K562 (cell line): ENCODE data around the gene CASKIN2. TPM values are rescaled to one million over a fixed set of nuclear protein-coding genes. Genes with fewer than 3 reads are reported as not detected.

Experiments used
- CEBPG ChIP-seq, 3 experiments: fragments of 200-800 bp in 1 of 3; sonication (Bioruptor generic) in 1 of 3; sonication (generic) in 1 of 3; formaldehyde crosslinking in 1 of 3; IDR thresholded peaks in 2 of 3; conservative IDR thresholded peaks in 1 of 3; 2 replicates each; pipeline versions ENCODE4 v1.6.1 to v1.8.0; 2016 to 2022; ENCODE audit warnings: missing compliant biosample characterization in 2 of 3, missing genetic modification characterization in 2 of 3, mild to moderate bottlenecking in 1 of 3, missing genetic modification reagents in 1 of 3
- CREB1 ChIP-seq, 2 experiments: sonication (generic) in 1 of 2; formaldehyde crosslinking in 1 of 2; IDR thresholded peaks; 2 replicates each; pipeline versions ENCODE4 v1.6.1 to v1.8.0; 2012 to 2022; ENCODE audit warnings: inconsistent platforms in 1 of 2, mild to moderate bottlenecking in 1 of 2, missing genetic modification reagents in 1 of 2, moderate library complexity in 1 of 2
- ESRRB ChIP-seq: fragments of 250-450 bp; sonication (Bioruptor Pico); IDR thresholded peaks from 2 replicates; pipeline ENCODE4 v1.5.0; 2020; ENCODE audit warnings: mild to moderate bottlenecking, moderate library complexity, borderline replicate concordance
- HCFC1 ChIP-seq: IDR thresholded peaks from 2 replicates; pipeline ENCODE4 v1.6.1; 2012; ENCODE audit warnings: low read depth, low read length, improper control_type of control experiment
- NCOA2 ChIP-seq, 2 experiments: fragments of 450-650 bp; IDR thresholded peaks; 2 replicates each; pipeline ENCODE4 v1.6.1; 2018; ENCODE audit warnings: mild to moderate bottlenecking in 2 of 2, moderate library complexity in 1 of 2; ENCODE audit not compliant: partially characterized antibody in 2 of 2
- POLR2AphosphoS5 ChIP-seq: IDR thresholded peaks from 2 replicates; pipeline ENCODE4 v1.6.1; 2011; ENCODE audit warnings: mild to moderate bottlenecking, low read depth, low read length, moderate library complexity; ENCODE audit not compliant: control insufficient read depth, insufficient read depth
- RBM34 ChIP-seq: fragments of 200-400 bp; formaldehyde crosslinking; IDR thresholded peaks from 2 replicates; pipeline ENCODE4 v1.6.1; 2018; ENCODE audit warnings: low read length, borderline replicate concordance; ENCODE audit not compliant: insufficient read depth
- SAFB ChIP-seq: fragments of 200-400 bp; formaldehyde crosslinking; IDR thresholded peaks from 2 replicates; pipeline ENCODE4 v1.6.1; 2017; ENCODE audit warnings: low read depth, low read length, borderline replicate concordance
- ZBTB17 ChIP-seq: fragments of 450-650 bp; formaldehyde crosslinking; IDR thresholded peaks from 2 replicates; pipeline ENCODE4 v1.4.0; 2020; ENCODE audit warnings: mild to moderate bottlenecking
- ZNF57 ChIP-seq: fragments of 450-650 bp; formaldehyde crosslinking; IDR thresholded peaks from 2 replicates; pipeline ENCODE4 v1.4.0; 2020; ENCODE audit warnings: mild to moderate bottlenecking, moderate library complexity
- polyA plus RNA-seq, 8 experiments: library from polyadenylated mRNA; depleted of rRNA in 4 of 8; stranded (reverse) in 5 of 8; unstranded in 3 of 8; fragments of >200 nt; fragmentation: Nextera tagmentation in 2 of 8; fragmentation: Illumina TruSeq in 1 of 8; extraction: Ambion mirVana in 2 of 8; extraction: Trizol in 1 of 8; gene quantifications; 2 replicates each; pipeline versions ENCODE4 v1.2.1 to v1.2.3, GENCODE V29; 2011 to 2014; ENCODE audit warnings: inconsistent platforms in 1 of 8, missing spikeins in 1 of 8
- total RNA-seq, 7 experiments: library from RNA; depleted of rRNA in 6 of 7; stranded (reverse); fragments of >200 nt in 6 of 7; fragmentation: Illumina TruSeq in 2 of 7; extraction: Trizol in 2 of 7; gene quantifications; 2 replicates each; pipeline versions ENCODE4 v1.2.1 to v1.2.3, GENCODE V29; 2011 to 2021; ENCODE audit warnings: low replicate concordance in 1 of 7
- TF ChIP-seq, protein P1 (sequence below): fragments of 250-450 bp; sonication (Bioruptor Pico); IDR thresholded peaks from 2 replicates; pipeline ENCODE4 v1.9.0; 2021; ENCODE audit warnings: mild to moderate bottlenecking, inconsistent platforms
- TF ChIP-seq, protein P2 (sequence below): sonication (generic); formaldehyde crosslinking; IDR thresholded peaks from 2 replicates; pipeline ENCODE4 v1.8.0; 2022; ENCODE audit warnings: mild to moderate bottlenecking, missing genetic modification reagents
- TF ChIP-seq, protein P3 (sequence below), 2 experiments: IDR thresholded peaks; 2 replicates each; pipeline ENCODE4 v1.6.1; 2011; ENCODE audit warnings: borderline replicate concordance in 1 of 2, control low read depth in 1 of 2, low read depth in 1 of 2, low read length in 1 of 2, mild to moderate bottlenecking in 1 of 2, mixed read lengths in 1 of 2, moderate library complexity in 1 of 2; ENCODE audit not compliant: insufficient read depth in 1 of 2, insufficient read length in 1 of 2, poor library complexity in 1 of 2, severe bottlenecking in 1 of 2; ENCODE audit errors: extremely low read depth in 1 of 2
- TF ChIP-seq, protein P4 (sequence below): sonication (generic); formaldehyde crosslinking; IDR thresholded peaks from 2 replicates; pipeline ENCODE4 v1.8.0; 2022; ENCODE audit warnings: mild to moderate bottlenecking, missing genetic modification reagents

The CASKIN2 gene
- total and polyA plus RNA-seq, 9 of the 15 experiments (the other 6 are each of a cell fraction or from before 2014, with no cell fraction given): 0.01 to 12.2 (median 2.1) TPM

DNA sequence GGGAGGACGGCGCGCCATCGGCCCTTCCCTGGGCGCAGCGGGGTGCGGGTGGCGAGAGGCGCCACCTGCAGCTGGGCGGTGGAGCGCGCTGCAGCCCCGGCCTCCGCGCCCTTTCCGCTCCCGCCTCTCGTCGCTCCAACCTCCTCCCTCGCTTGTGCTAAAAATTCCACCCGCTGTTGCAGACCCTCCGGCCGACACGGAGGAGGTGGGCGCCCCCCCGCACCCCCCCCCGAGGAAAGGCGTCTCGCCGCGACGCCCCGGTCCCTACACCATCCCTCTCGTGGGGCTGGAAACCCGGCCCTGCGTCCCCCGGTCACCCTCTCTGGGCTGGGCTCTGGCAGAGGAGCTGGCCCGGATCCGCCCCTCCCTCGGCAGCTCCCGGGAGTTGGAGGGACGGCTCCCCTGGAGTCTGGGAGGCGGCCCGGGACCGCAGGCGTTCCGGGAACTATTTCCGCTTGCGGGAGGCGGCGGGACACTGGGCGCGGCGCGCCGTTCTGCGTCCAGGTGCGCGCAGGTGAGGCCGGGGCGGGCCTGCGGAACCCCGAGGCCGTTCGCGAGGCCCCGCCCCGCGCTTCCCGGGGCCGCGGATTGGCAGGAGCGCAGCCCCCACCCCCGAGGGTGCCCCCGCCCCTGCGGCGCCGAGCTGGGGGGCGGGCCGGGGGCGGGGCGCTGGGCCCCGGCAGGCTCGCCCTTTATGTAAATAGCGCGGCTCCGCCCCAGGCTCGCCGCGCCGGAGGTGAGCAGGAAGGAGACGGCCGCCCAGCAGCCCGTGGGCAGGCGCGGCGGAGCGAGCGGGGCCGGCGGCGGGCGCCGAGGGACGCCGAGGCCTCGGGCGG lies 9.9 kb upstream of the CASKIN2 start, which contains the start of gene LLGL2 (continued):
- no peak for TF ChIP-seq CEBPG (CRISPR knock-in tag; IDR thresholded peaks at IDR 0.05)
- TF ChIP-seq CEBPG (tag; conservative IDR thresholded peaks at IDR 0.05 in 1 of 2, IDR thresholded peaks at IDR 0.05 in 1 of 2): no peak
- TF ChIP-seq, protein P1, sequence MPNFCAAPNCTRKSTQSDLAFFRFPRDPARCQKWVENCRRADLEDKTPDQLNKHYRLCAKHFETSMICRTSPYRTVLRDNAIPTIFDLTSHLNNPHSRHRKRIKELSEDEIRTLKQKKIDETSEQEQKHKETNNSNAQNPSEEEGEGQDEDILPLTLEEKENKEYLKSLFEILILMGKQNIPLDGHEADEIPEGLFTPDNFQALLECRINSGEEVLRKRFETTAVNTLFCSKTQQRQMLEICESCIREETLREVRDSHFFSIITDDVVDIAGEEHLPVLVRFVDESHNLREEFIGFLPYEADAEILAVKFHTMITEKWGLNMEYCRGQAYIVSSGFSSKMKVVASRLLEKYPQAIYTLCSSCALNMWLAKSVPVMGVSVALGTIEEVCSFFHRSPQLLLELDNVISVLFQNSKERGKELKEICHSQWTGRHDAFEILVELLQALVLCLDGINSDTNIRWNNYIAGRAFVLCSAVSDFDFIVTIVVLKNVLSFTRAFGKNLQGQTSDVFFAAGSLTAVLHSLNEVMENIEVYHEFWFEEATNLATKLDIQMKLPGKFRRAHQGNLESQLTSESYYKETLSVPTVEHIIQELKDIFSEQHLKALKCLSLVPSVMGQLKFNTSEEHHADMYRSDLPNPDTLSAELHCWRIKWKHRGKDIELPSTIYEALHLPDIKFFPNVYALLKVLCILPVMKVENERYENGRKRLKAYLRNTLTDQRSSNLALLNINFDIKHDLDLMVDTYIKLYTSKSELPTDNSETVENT: 0 out of 2 replicates have a peak, but pooled peaks have one; percentile 42
- no peak for TF ChIP-seq NCOA2 (IDR thresholded peaks at IDR 0.05; ENCODE audit: partially characterized antibody in 2 of 2)
- TF ChIP-seq ESRRB: no peak
- TF ChIP-seq CREB1 (IDR thresholded peaks at IDR 0.05): peak; percentile 41; the same call in 1 of the 2 replicates
- TF ChIP-seq CREB1 (CRISPR knock-in tag; IDR thresholded peaks at IDR 0.05): no peak
- no peak for TF ChIP-seq RBM34
- TF ChIP-seq POLR2AphosphoS5: 0 out of 2 replicates have a peak, but pooled peaks have one; percentile 27
- peak; percentile 47 for TF ChIP-seq HCFC1
- no peak for TF ChIP-seq ZNF57 (CRISPR knock-in tag)
- TF ChIP-seq SAFB: 0 out of 2 replicates have a peak, but pooled peaks have one; percentile 17
- 0 out of 2 replicates have a peak, but pooled peaks have one; percentile 47 for TF ChIP-seq ZBTB17 (CRISPR knock-in tag)
- TF ChIP-seq, protein P2, sequence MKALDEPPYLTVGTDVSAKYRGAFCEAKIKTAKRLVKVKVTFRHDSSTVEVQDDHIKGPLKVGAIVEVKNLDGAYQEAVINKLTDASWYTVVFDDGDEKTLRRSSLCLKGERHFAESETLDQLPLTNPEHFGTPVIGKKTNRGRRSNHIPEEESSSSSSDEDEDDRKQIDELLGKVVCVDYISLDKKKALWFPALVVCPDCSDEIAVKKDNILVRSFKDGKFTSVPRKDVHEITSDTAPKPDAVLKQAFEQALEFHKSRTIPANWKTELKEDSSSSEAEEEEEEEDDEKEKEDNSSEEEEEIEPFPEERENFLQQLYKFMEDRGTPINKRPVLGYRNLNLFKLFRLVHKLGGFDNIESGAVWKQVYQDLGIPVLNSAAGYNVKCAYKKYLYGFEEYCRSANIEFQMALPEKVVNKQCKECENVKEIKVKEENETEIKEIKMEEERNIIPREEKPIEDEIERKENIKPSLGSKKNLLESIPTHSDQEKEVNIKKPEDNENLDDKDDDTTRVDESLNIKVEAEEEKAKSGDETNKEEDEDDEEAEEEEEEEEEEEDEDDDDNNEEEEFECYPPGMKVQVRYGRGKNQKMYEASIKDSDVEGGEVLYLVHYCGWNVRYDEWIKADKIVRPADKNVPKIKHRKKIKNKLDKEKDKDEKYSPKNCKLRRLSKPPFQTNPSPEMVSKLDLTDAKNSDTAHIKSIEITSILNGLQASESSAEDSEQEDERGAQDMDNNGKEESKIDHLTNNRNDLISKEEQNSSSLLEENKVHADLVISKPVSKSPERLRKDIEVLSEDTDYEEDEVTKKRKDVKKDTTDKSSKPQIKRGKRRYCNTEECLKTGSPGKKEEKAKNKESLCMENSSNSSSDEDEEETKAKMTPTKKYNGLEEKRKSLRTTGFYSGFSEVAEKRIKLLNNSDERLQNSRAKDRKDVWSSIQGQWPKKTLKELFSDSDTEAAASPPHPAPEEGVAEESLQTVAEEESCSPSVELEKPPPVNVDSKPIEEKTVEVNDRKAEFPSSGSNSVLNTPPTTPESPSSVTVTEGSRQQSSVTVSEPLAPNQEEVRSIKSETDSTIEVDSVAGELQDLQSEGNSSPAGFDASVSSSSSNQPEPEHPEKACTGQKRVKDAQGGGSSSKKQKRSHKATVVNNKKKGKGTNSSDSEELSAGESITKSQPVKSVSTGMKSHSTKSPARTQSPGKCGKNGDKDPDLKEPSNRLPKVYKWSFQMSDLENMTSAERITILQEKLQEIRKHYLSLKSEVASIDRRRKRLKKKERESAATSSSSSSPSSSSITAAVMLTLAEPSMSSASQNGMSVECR (CRISPR knock-in tag): peak; percentile 29; the same call in 1 of the 2 replicates
- TF ChIP-seq, protein P3, sequence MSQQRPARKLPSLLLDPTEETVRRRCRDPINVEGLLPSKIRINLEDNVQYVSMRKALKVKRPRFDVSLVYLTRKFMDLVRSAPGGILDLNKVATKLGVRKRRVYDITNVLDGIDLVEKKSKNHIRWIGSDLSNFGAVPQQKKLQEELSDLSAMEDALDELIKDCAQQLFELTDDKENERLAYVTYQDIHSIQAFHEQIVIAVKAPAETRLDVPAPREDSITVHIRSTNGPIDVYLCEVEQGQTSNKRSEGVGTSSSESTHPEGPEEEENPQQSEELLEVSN (IDR thresholded peaks at IDR 0.05; ENCODE audit: borderline replicate concordance in 1 of 2, extremely low read depth in 1 of 2, insufficient read depth in 1 of 2, insufficient read length in 1 of 2, low read depth in 1 of 2, low read length in 1 of 2, poor library complexity in 1 of 2, severe bottlenecking in 1 of 2): peak; percentile 35 to 84
- TF ChIP-seq, protein P4, sequence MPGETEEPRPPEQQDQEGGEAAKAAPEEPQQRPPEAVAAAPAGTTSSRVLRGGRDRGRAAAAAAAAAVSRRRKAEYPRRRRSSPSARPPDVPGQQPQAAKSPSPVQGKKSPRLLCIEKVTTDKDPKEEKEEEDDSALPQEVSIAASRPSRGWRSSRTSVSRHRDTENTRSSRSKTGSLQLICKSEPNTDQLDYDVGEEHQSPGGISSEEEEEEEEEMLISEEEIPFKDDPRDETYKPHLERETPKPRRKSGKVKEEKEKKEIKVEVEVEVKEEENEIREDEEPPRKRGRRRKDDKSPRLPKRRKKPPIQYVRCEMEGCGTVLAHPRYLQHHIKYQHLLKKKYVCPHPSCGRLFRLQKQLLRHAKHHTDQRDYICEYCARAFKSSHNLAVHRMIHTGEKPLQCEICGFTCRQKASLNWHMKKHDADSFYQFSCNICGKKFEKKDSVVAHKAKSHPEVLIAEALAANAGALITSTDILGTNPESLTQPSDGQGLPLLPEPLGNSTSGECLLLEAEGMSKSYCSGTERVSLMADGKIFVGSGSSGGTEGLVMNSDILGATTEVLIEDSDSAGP: no peak
